NOMO-1 treated with DMSO at 0.1 percent for 48 hours (cell line): ENCODE data around the gene CD48.
"Not testable (repeated sequence)": the region's sequence is repeated elsewhere in the genome, so short reads cannot be mapped to it uniquely, and the experiment has no call there.

Source experiments
- DNase-seq: peaks from one replicate; lab custom pipeline; 2025; ENCODE audit not compliant: unreplicated experiment; lab: John Stamatoyannopoulos, UW

Gene CD48

DNA sequence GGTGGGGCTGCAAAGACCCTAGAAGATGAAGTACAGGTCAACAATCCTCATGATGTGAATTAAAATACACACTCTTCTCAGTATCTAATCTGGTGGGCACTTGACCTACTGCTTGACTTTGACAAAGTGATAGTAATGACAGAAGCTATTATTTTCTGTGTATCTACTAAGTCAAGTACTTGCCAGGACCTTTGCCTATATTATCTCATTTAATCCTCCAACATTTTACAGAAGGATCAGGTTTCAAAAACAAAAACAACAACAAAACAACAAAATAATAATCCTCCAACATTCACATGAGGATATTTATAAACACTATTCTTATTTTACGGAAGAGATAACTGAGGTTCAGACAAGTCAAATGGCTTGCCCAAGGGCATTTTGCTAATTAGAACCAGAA is 4.4 kb upstream of the CD48 start:
- DNase-seq: no peak

DNA sequence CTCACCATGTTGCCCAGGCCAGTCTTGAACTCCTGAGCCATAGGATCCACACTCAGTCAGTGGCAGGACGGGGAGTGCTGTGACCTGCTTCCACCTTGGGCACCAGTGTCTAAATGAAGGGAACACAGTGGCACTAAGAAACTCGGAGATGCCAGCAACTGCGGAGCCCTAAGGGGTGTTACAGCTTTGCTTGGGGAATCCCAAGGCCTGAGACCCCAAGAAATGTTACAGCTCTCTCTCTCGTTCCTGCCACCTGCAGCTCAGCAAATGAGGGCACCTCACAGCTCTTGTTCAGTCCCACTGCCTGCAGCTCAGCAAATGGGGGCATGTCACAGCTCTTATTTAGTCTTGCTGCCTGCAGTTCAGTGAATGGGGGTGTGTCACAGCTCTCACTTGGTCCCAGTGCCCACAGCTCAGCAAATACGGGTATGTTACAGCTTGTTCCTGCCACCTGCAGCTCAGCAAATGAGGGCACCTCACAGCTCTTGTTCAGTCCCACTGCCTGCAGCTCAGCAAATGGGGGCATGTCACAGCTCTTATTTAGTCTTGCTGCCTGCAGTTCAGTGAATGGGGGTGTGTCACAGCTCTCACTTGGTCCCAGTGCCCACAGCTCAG is 2.5 kb upstream of the CD48 start:
- DNase-seq: not testable (repeated sequence)

DNA sequence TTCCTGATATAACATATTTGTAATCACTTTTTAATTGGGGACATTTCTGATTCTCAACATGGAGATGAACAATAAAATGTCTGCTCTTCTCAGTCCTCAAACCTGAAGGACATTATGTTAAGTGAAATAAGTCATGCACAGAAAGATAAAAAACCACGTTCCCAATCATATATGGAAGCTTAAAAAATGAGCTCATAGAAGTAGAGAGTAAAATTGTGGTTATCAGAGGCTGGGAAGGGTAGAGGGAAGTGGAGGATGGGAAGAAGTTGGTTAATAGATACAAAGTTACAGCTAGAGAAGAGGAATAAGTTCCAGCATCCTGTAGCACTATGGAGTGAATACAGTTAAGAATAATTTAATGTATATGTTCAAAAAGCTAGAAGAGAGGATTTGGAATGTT is 1.5 kb upstream of the CD48 start:
- DNase-seq: no peak

DNA sequence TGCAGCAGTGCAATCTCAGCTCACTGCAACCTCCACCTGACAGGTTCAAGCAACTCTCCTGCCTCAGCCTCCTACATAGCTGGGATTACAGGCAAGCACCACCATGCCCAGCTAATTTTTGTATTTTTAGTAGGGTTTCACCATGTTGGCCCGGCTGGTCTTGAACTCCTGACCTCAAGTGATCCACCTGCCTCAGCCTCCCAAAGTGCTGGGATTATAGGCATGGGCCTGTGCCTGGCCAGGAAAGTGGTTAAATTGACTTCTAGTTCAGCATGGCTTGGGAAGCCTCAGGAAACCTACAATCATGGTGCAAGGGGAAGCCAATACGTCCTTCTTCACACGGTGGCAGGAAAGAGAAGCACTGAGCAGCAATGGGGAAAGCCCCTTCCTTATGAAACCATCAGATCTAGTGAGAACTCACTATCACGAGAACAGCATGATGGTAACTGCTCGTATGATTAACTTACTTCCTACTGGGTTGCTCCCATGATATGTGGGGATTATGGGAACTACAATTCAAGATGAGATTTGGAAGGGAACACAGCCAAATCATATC is 981 bp upstream of the CD48 start:
- peak; percentile 55 for DNase-seq

DNA sequence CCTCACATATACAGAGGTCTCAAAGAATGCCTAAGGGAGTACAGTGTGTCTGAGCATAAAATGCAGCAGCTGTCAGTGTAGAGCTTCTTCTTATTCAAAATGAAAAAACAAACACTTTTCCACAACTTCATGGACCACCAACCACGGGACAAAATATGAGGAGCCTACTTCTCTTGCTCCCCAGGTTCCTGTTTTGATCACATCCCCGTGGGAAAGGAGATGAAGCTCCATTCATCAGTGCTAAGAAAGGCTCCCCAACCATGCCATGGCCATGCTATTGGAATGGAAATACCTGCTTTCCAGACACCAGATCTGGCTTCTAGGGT is 383 bp downstream of the CD48 start:
- no peak for DNase-seq

DNA sequence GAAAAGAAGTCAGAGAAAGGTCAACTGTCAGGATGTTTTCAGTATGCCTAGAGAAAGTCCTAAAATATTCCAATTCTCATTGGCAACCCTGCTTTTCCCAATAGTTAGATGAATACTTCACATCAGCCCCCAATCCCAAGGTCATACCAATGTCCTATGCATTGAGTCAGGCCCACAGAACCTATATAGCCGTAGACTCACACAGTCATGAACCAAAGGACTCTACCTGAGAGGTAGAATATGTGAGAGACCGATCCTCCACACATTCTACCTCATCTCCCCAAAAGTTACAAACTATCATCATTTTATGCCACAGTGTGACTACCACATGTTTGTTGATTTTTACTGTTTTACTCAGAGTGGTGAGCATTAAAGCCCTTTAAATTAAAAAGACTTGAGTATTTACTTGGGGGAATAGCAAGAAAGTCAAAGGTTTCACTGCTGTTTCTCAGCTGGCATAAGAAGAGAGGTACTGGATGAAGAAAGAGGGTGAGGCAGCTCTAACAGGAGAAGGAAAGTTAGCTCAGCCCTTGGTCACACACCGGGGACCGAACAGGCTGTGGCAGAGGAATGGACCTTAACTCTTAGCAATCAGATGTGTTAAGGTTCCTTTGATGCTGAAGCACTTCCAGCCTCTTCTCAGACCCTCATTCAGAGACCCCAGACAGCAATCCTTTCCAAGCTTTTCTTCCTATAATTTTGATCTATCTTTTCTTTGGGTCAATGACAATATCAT is 937 bp downstream of the CD48 start:
- DNase-seq: no peak

DNA sequence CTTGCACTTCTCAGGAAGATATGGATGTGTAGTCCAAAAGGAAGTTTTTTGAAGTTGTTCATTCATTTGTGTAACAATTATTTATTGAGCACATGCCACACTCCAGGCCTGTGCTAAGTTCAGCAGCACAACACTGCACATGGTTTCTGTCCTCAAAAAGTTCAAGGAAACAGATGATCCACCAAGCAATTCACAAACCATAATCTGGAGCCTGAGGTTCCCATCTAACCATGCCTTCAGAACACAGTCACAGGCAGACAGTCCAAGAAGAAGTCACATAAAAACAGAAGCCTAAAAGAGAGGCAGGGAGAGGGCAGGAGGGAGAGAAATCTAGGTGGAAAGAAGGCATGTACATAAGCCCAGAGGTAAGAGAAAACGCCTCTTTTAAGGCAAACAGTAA is 1.9 kb downstream of the CD48 start:
- DNase-seq: no peak

DNA sequence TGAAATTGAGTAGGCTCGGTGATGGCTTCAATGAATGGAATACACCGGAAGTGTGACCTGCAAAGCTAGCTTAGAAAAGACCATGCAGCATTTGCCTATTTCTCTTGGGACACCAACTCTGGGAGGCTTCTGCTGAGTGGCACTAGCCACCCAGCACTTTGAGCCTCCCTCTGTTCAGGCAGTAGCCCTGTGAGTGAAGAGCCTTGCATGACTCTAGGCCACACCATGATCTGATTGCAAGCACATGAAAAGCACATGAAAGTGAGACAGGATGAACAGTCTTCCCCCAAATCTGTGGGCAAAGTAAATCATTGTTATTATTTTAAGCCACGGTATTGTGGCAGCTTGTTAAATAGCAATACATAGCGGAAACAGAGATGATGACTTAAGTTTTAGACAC is 2.8 kb downstream of the CD48 start:
- DNase-seq: no peak

DNA sequence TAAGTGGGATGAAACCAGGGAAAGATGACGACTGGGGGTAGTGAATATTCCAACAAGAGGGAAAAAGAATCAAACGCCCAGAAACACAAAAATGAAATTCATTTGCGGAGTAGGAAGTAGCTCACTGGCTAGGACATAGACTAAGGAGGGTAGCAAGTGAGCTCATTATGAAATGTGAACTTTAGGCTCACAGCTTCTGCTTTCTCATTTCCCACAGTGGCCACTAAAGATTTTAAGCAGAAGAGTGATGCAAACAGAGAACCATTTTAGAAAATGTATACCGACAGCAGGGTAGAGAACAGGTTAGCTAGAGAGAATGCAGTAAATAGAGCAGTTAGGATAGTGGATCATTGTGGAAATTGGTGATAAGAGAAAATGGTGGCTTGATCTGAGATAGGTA is 3.5 kb downstream of the CD48 start:
- DNase-seq: peak; percentile 95

DNA sequence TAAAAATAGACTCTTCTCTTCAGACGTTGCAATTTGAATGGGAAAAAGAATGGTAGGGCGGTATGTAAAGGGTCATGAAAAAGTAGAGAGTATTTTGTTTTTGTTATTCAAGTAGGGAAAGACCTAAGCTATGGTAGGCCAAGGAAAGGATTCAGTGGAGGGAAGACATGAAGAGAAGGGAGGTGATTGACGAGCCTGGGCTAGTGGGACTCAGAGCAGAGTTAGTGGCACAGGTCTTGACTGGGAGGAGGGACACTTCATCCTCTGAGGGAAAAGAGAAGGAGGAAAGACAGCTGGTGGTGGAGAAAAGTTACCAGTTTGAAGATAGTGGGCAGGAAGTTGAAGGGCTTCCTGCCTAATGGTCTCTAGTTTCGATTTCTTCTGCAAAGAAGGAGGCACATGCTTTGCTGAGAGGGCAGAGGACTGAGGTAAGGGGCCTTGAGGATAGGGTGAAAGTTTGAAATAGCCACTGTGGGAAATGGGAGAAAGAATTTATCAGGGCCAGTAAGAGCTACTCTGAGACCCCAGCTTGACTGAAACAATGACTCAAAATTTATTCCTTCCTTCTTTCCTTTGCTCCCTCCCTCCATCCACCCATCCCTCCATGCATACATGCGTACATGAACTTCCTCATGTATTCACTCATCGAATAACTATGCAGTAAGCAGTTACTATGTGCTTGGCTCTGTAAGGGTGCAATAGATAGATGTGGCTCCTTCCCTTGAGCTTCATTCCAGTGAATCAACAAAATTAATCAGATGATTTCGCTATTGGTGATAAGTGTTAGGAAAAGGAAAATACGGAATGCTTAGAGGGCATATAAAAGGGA is 4.2 kb downstream of the CD48 start:
- peak; percentile 19 for DNase-seq

DNA sequence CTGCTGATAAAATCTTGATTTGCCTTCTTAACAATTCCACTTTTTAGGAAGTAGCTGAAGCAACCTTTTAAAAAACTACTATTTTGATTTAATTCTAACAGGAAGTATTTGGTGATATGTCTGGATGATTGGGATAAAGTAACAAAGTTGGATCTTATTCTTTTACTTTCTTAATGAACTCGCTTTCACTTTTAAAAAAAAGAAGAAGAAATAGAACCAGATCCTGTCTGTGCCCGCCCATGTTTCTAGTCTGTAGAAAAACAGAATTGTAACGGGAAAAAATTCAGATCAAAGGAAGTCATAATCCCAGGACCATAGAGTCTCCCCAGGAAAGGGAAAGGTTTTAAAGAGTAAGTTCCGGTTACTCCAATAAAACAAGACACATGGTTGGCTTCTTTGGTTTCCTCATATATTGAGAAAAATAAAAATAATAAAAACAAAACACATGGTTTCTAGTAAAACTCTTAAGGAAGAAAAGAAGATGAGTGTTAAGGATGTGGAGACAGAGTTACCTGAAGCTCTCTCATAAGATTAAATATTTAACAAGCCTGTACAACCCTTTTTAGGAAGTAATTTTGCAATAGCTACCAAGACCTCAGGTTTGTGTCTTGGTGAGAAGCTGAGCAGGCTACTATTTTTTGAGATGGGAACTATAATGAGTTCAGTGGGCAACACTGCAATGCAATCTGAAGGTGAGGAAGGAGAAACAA is 4.9 kb downstream of the CD48 start:
- DNase-seq: peak; percentile 18

DNA sequence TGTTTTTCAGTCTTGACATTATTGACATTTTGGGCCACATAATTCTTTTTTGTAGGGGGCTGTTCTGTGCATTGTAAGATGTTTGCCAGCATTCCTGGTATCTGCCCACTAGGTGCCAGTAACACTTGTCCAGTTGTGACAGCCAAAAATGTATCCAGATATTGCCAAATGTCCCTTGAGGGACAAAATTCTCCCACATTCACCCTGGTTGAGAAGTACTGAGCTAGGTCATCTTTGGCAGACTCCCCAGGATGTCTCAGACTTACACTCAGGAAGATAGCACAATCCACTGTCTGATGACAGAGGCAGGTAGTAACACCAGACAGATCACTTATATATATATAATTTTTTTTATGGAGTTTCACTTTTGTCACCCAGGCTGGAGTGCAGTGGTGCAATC is 5.9 kb downstream of the CD48 start:
- DNase-seq: no peak

DNA sequence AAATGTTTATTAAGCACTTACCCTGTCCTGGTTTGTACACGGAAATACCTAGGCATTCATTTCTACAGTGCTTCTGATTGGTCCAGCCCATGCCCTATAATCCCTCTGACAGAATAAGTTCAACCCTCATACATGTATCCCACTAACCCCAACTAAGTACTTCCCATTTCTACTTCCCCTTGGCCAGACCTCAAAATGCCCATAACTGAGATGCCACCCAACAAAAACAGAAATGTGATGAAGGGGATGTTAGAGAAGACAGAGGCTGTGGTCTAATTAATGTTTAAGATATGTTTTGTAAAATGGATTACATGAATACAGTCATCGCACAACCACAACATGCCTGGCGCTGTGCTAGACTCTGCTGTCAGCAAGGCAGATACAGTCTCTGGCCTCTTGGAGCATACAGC is 6.4 kb downstream of the CD48 start:
- DNase-seq: peak; percentile 75

DNA sequence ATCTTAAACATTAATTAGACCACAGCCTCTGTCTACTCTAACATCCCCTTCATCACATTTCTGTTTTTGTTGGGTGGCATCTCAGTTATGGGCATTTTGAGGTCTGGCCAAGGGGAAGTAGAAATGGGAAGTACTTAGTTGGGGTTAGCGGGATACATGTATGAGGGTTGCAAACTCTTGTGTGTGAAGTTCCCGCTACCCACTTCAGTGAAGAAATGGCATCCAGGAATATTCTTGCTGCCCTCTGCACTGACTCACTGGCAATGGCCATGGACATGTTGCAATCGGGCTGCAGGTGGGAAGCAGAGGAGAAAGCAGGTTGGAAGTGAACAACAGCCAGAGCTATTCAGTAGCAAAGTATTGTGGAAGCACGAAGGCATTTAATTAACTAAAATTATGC is 7.4 kb downstream of the CD48 start:
- peak; percentile 87 for DNase-seq

DNA sequence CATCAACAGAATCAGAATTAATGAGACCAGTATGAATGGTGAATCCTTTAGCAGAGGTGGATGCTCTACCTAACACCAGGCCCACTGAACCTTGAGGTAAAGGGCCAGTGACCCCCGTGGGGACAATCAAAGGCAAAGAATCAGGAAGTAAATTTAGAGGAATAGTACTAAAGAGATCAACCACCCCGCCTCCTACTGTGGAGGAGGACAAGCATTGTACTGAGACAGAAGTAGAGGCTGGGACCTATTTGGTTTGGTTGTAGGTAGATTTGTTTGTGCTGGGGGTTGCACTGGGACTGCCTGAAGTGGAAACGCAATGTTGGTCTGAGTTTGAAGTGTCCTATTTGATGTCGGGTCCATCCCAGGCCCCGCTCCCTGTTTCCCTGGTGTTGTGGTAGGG is 9.5 kb downstream of the CD48 start:
- DNase-seq: no peak

DNA sequence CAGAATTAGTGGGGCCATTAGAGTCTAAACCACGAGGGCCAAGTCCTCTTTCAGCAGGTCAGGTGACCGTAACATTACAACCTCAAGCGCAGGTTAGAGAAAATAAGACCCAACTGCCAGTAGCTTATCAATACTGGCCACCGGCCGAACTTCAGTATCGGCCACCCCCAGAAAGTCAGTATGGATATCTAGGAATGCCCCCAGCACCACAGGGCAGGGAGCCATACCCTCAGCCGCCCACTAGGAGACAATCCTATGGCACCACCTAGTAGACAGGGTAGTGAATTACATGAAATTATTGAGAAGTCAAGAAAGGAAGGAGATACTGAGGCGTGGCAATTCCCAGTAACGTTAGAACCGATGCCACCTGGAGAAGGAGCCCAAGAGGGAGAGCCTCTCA is 19.2 kb downstream of the CD48 start:
- not testable (repeated sequence) for DNase-seq

DNA sequence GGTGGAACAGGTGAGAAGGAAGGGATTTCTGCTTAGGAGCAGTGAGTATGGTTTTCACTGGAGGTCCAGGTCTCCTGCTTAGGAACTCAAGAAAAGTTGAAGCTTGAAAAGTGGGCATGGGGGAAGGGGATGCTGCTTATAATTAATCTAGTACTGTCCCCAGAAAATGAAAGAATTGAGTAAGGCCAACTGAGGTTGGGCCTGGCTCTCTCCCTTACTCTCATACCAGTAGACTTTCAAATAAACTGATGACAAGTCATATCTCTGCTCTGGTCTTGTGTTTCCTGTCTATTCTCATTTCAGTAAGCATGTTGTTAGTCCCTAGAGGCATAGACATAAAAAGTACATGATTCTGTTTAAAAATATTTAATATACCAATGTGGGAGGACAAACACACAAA is 26.4 kb downstream of the CD48 start:
- no peak for DNase-seq

DNA sequence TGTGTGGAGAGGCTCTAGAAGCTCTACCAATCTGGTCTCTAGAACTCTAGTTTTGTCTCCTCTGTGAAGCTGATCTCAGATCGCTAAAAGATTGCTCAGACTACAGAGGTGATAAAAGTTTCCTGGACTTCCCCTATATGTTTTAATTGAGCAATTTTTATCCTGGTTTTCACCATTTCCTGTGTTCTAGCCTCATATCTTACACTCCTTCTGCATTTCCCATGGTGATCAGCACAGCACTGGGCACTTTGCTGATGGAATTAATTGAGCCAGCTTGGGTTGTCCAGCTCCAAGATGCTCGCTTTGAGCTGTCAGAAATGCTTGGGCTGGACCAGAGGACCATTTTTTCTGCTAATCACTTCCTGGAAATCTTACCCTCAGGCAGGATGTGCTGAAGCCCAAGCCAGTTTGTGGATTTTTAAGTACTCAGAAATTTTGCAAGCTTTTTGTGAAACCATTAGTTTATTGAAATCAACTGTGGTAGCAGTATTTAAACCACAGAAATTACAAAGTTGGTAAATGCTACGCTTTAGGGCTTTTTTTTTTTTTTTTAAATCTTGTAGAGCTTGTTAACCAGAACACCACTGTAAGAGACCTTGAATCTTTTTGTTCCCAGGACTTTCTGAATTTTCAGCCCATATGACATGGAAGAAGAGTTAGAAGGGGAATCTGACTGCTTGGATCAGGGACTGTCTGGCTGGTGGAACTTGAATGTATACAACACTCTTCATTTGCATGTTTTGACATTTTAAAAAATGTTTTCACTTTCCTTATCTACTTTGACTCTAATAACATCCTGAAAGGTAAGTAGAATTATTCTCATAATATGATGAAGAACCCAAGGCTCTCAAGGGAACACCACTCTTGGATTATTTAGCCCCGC is 28.4 kb downstream of the CD48 start:
- peak; percentile 82 for DNase-seq

DNA sequence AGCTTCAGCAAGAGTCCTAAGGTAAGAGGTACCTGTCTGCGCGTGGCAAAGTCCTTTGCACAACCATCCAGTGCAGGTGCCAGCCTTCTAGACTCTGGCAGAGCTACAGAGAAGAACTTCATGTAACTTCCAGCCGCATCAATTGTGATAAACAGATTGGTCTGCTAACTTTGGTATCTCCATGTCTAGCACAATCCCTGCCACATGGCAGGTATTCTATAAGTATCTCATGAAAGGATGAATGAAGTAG is 29.8 kb downstream of the CD48 start:
- no peak for DNase-seq

DNA sequence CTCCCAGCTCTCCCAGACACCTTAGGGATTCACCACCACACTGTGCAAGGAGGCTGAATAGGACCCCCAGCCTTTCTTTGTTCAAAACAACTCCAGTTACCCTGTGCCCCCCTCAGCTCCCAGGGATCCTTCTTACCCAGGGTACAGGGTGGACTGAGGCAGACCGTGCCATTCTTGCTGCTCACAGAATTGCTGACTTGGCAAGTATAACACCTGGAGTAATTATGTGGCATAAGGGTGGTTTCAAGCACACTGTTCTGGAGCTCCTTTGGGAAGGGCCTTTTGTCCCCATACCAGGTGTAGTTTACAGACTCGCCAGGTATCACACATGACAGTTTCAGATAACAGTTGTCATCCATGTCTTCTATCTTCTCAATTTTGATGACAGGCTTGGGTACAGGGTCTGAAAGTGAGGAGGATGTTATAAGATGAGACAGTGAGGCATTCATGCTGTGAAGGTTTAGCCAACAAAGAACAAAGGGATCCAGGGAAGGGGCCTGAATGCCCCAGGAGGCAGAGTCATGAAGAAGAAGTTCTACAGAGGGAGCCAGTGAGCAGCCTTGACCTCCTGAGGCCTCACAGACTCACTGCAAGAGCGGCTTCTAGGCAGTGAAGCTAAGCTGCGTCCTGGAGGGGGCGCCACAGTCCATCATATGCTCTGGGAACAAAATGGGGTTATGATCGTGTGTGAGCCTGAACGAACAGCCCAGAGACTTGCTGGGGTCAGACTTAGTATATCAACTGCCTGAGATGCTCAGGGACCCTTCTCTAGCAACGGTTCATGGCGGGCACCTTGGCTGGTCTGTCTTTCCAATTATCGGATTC is 30.3 kb downstream of the CD48 start:
- DNase-seq: peak; percentile 89
